Heart left ventricle (tissue), 16 donors: ENCODE data around the gene ATP2B2. TPM values are rescaled to one million over a fixed set of nuclear protein-coding genes. Genes with fewer than 3 reads are reported as not detected.

Source experiments
- ATAC-seq, 4 donors: fragments of 200-7000 bp; cut with Tn5 transposase; one replicate each; pipeline ENCODE4 v1.9.1; 2020 to 2022; ENCODE audit warnings: moderate library complexity in 4 of 4, mild to moderate bottlenecking in 3 of 4, moderate number of reproducible peaks in 1 of 4
- DNase-seq, 5 donors: peaks; one replicate each; pipeline ENCODE4 v3.0.0-alpha.2; 2020
- H3K27ac ChIP-seq, 12 donors: fragments of 200-600 bp; sonication (generic) in 4 of 12; one replicate each; pipeline versions ENCODE4 v1.5.0 to v1.8.0; 2016 to 2022; ENCODE audit warnings: mild to moderate bottlenecking in 2 of 12
- H3K27me3 ChIP-seq, 9 donors: fragments of 200-600 bp; sonication (generic) in 2 of 9; one replicate each; pipeline versions ENCODE4 v1.5.1 to v1.8.0; 2016 to 2022; ENCODE audit warnings: mild to moderate bottlenecking in 3 of 9
- H3K36me3 ChIP-seq, 9 donors: fragments of 200-600 bp; sonication (generic) in 2 of 9; one replicate each; pipeline versions ENCODE4 v1.5.0 to v1.8.0; 2018 to 2022; ENCODE audit warnings: mild to moderate bottlenecking in 2 of 9
- H3K4me1 ChIP-seq, 12 donors: fragments of 200-600 bp; sonication (generic) in 4 of 12; one replicate each; pipeline versions ENCODE4 v1.5.0 to v1.8.0; 2016 to 2022; ENCODE audit warnings: mild to moderate bottlenecking in 3 of 12
- H3K4me3 ChIP-seq, 12 donors: fragments of 200-600 bp; sonication (generic) in 4 of 12; one replicate each; pipeline versions ENCODE4 v1.5.0 to v1.8.0; 2017 to 2022; ENCODE audit warnings: mild to moderate bottlenecking in 9 of 12, moderate library complexity in 4 of 12
- H3K9me3 ChIP-seq, 12 donors: fragments of 200-600 bp; sonication (generic) in 4 of 12; one replicate each; pipeline versions ENCODE4 v1.5.0 to v1.8.0; 2016 to 2022; ENCODE audit warnings: mild to moderate bottlenecking in 1 of 12
- POLR2A ChIP-seq, 2 donors: fragments of 450-650 bp; IDR thresholded peaks; one replicate each; pipeline ENCODE4 v1.6.1; 2017; ENCODE audit warnings: antibody characterized with exemption in 2 of 2, mild to moderate bottlenecking in 2 of 2, moderate library complexity in 2 of 2
- WGBS, 4 donors: extraction: QIAGEN DNeasy Blood & Tissue Kit in 2 of 4; methylation state at CpG; one replicate each; pipeline versions ENCODE4 v1.1.5 to v1.1.7; 2013 to 2018; 5-methylcytosine and 5-hydroxymethylcytosine counted together
- intact Hi-C, 10 donors: fragments of 100-400 bp; cut with DNase I; formaldehyde crosslinking; loops; one replicate each; pipeline versions ENCODE4 v1.11.1 to v1.14.2; 2022
- polyA plus RNA-seq, 2 donors: library from polyadenylated mRNA; stranded (reverse); fragments of 200-250 nt; gene quantifications; one replicate each; pipeline ENCODE4 v1.2.3, GENCODE V29; 2013
- total RNA-seq, 9 donors: library from RNA; depleted of rRNA in 2 of 9; stranded (reverse); fragments of >200 nt in 2 of 9; fragmentation: NEBNext Ultra II Directional in 3 of 9; extraction: Animal tissue kit (Norgen Biotek cat#: 25700) in 3 of 9; gene quantifications; one replicate each; pipeline versions ENCODE4 v1.1.0 to v1.2.4, GENCODE V29; 2016 to 2023
- TF ChIP-seq, protein P1 (sequence below), 12 donors: fragments of 200-600 bp; sonication (generic) in 4 of 12; IDR thresholded peaks; one replicate each; pipeline versions ENCODE4 v1.5.0 to v1.8.0; 2018 to 2022; ENCODE audit warnings: antibody characterized with exemption in 12 of 12, mild to moderate bottlenecking in 5 of 12
- donor health status: ischemic (EF 13 %, LVEDD 7.1; RV severe dilation, severe dysfunction).
- donor health status: healthy with polysubstance abuse.
- donor health status: DM: no; HTN: yes; CAD: no.
- donor health status: DM: no; HTN: no; CAD: no.
- donor health status: ischemic (EF 25% LVEDD 6.9; RV normal size, moderate dysfunction).
- donor health status: ischemic (EF 25% LVEDD 5.7; RV mildly dilated, moderate dysfunction).
- donor health status: healthy.
- donor health status: DM: yes; HTN: yes; CAD: no.
- donor health status: ischemic (EF 35%, LVEDD 5.7; RV mildly dilated, moderate dysfunction).
- donor health status: nonischemic (EF 11% LVEDD 7.7; RV severe dilation, severe dysfunction).
- donor health status: DM: yes; HTN: yes; CAD: no.
- donor health status: PGD.
- donor health status: ischemic (EF 29% LVEDD 5.4; RV normal size, mild dysfunction).
- donor health status: nonischemic (EF 23%, LVEDD 6.1; RV moderate dilation, normal function).

Gene ATP2B2
- total and polyA plus RNA-seq, 11 donors: 0.01 to 0.35 (median 0.12) TPM; not detected in 3

DNA sequence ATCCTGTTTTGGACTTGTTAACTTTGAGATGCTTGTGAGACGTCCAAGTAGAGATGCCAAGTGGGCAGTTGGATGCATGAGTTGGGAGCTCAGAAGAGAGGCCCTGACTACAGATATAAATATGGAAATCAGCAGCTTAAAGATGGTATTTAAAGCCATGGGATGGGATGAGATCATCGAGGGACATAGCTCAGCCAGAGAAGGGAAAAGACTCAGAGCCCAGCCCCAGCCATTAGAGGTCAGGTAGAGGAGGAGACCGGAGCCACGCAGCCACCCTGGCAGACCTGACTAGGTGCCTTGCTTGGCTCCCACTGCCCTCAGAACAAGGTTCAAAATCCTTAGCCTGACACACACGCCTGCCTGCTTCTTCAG is 31.1 kb downstream of the ATP2B2 start:
- Histone ChIP-seq H3K4me1 (no peaks in the 10 kb centered on the region), H3K9me3 (peaks cover 0 to 6% (median 0%) of the 10 kb centered on the region in 12 donors), H3K27me3 (peaks cover 3 to 32% (median 17%) of the 10 kb centered on the region in 9 donors), H3K4me3 (no peak overlapping the region), H3K36me3 (no peaks in the 10 kb centered on the region), H3K27ac (no peak overlapping the region)
- no peak for TF ChIP-seq POLR2A (IDR thresholded peaks at IDR 0.05)
- TF ChIP-seq, protein P1, sequence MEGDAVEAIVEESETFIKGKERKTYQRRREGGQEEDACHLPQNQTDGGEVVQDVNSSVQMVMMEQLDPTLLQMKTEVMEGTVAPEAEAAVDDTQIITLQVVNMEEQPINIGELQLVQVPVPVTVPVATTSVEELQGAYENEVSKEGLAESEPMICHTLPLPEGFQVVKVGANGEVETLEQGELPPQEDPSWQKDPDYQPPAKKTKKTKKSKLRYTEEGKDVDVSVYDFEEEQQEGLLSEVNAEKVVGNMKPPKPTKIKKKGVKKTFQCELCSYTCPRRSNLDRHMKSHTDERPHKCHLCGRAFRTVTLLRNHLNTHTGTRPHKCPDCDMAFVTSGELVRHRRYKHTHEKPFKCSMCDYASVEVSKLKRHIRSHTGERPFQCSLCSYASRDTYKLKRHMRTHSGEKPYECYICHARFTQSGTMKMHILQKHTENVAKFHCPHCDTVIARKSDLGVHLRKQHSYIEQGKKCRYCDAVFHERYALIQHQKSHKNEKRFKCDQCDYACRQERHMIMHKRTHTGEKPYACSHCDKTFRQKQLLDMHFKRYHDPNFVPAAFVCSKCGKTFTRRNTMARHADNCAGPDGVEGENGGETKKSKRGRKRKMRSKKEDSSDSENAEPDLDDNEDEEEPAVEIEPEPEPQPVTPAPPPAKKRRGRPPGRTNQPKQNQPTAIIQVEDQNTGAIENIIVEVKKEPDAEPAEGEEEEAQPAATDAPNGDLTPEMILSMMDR (IDR thresholded peaks at IDR 0.05): no peak
- DNase-seq (no peak), ATAC-seq (no peak)
- intact Hi-C loops: no loop called here
- 61 to 71% (median 65%) methylated on average over 5 of the region's 5 CpGs for WGBS, 4 donors

DNA sequence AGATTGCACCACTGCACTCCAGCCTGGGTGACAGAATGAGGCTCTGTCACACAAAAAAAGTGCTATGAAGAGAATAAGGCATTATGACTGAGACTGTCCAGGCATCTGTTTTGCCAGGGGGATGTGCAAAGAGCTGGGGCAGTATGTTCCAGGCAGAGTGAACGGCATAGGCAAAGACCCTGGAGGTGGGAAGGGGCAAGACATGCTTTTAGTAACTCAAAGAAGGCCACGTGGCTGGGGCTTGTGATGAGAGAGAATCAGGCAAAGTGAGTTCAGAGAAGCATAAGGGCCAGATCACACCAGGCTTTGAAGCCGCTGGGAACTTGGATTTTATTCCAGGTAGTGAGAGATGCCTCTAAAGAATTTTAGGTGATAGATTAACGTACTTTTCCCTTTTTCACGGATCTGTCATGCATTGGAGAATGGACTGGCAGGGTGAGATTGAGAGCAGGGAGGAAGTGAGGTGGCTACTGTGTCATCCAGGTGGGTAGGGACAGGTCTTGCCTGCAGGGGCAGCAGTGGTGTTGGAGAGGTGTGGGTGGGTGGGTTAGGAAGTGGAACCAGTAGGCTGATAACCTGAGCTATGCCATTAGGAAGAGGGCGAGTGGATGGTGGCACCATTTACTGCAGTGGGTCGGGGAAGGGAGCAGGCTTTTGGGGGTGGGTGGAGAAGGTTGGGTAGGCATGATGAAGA is 31.7 kb downstream of the ATP2B2 start:
- Histone ChIP-seq H3K4me1 (no peaks in the 10 kb centered on the region), H3K27me3 (peaks cover 3 to 37% (median 19%) of the 10 kb centered on the region in 9 donors), H3K9me3 (peaks cover 0 to 6% (median 0%) of the 10 kb centered on the region in 12 donors), H3K4me3 (no peak overlapping the region), H3K36me3 (no peaks in the 10 kb centered on the region), H3K27ac (no peak overlapping the region)
- intact Hi-C loops: no loop called here
- no peak for DNase-seq
- TF ChIP-seq POLR2A (IDR thresholded peaks at IDR 0.05): no peak
- TF ChIP-seq, protein P1 (IDR thresholded peaks at IDR 0.05): no peak
- WGBS, 4 donors: 75 to 79% (median 78%) methylated on average over 7 of the region's 7 CpGs
- ATAC-seq: no peak

DNA sequence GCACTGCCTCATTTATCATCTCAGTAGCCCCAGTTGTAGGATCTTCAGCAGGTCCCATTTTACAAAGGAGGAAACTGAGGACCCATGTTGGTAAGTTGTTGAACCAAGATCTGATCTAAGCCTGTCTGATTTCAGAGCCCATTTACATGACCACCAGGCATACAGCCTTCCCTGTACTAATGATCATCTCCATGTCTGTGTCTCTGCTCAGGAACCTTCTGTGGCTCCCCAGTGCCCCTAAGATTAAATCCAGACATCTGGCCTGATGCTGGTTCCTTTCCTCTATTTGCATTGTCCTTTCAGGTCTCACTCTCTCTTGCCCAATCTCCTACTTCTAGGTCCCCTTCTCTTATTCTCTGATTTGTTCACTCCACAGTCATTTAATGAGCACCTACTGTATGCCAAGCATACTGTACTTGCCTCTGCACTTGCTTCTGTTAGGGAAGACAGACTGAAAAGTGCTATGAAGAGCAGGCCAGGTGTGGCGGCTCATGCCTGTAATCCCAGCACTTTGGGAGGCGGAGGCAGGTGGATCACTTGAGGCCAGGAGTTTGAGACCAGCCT is 32.4 kb downstream of the ATP2B2 start:
- intact Hi-C loops: no loop called here
- H3K4me1 ChIP-seq: no peaks in the 10 kb centered on the region
- H3K27ac ChIP-seq: no peak overlapping the region
- no peak for ATAC-seq
- peaks cover 3 to 44% (median 24%) of the 10 kb centered on the region in 9 donors for H3K27me3 ChIP-seq
- no peak for TF ChIP-seq POLR2A (IDR thresholded peaks at IDR 0.05)
- TF ChIP-seq, protein P1 (IDR thresholded peaks at IDR 0.05): no peak
- H3K9me3 ChIP-seq: no peaks in the 10 kb centered on the region
- DNase-seq: peak in 1 of 5 donors; percentile 14
- WGBS, 4 donors: 93 to 97% (median 96%) methylated on average over 2 of the region's 2 CpGs
- no peak overlapping the region for H3K4me3 ChIP-seq
- H3K36me3 ChIP-seq: no peaks in the 10 kb centered on the region

DNA sequence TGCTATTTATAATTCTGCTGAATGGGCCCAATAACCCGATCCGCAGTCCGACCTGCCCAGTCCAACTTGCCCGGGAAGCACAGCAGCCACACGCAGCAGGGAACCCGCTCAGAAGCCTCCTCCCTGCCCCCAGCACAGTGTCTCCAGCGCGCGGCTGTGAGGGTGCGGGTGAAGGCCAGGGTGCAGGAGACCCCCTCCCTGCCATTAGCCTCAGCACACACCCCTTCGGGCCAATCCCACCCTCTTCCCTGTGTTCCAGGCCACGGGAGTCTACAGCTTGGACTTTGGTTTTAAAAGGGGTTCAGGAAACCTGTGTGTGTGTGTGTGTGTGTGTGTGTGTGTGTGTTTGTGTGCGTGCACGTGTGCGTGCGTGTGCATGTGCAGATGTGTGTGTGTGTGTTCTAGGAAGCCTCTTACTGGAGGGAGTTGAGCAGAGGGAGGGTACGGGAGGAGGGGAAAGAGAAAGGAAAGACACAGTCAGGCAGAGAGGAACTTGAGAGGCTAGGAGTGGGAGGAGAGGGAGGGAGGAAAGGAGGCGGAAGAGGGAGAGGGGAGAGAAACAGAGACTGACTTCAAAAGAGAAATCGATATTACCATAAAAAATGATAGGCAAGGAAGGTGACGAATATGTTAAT is 34.2 kb downstream of the ATP2B2 start:
- Histone ChIP-seq H3K9me3 (no peaks in the 10 kb centered on the region), H3K27me3 (peaks cover 3 to 53% (median 24%) of the 10 kb centered on the region in 9 donors), H3K4me3 (no peak overlapping the region), H3K36me3 (no peaks in the 10 kb centered on the region), H3K27ac (no peak overlapping the region), H3K4me1 (no peaks in the 10 kb centered on the region)
- ATAC-seq: no peak
- 22 to 36% (median 26%) methylated on average over 17 to 20 of the region's 20 CpGs for WGBS, 4 donors
- DNase-seq: no peak
- TF ChIP-seq POLR2A (IDR thresholded peaks at IDR 0.05): no peak
- TF ChIP-seq, protein P1 (IDR thresholded peaks at IDR 0.05): no peak
- intact Hi-C loops: no loop called here
